Measurements from ENCODE around the gene ADORA1. TPM values are rescaled to one million over a fixed set of nuclear protein-coding genes. Genes with fewer than 3 reads are reported as not detected.
A peak's percentile ranks its signal among the peaks of the same experiment; 100 is the strongest.

The ADORA1 gene
- total and polyA plus RNA-seq, 2 of the 4 experiments (the other 2 are of a cell fraction) = 0.36 to 0.56 TPM

DNA sequence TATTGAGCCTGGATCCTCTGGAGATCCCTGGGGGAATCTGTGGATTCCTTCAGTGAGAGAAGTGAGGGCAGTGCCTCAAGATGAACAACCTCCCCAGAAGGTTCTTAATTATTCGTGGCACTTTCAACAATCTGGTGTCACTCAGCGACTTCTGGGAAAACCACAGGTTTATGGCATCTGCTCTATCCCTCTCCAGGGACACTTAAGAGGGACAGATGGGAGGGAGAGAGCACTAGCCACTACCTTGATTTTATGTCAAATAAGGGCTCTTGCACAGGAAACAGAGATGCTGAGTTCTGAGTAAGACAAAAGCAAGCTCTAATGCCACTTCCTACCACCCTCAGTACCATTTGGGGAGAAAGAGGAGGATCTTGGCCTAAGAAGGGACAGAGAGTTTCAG, 80.2 kb downstream of the ADORA1 start:
- no peak overlapping the region for H3K9ac ChIP-seq (ENCODE audit: low read depth, low read length)
- H3K9me1 ChIP-seq (ENCODE audit: insufficient read depth, low read length) = no peaks in the 10 kb centered on the region
- TF ChIP-seq NFE2L2 (IDR thresholded peaks at IDR 0.05; ENCODE audit: low read depth, low read length) (no peak), RFX5 (IDR thresholded peaks at IDR 0.05; ENCODE audit: low read depth, low read length) (no peak), BHLHE40 (IDR thresholded peaks at IDR 0.05; ENCODE audit: low read depth, low read length) (no peak), RCOR1 (IDR thresholded peaks at IDR 0.05; ENCODE audit: insufficient replicate concordance, low read length) (no peak), MXI1 (IDR thresholded peaks at IDR 0.05; ENCODE audit: borderline replicate concordance, low read depth, low read length) (no peak), FOS (IDR thresholded peaks at IDR 0.05; ENCODE audit: low read depth, low read length) (no peak), CEBPB (IDR thresholded peaks at IDR 0.05; ENCODE audit: low read depth, low read length) (no peak), POLR2A (IDR thresholded peaks at IDR 0.05; ENCODE audit: low read depth, low read length) (no peak), RAD21 (IDR thresholded peaks at IDR 0.05; ENCODE audit: low read length) (no peak), MAZ (IDR thresholded peaks at IDR 0.05; ENCODE audit: borderline replicate concordance, low read depth, low read length) (no peak), SMC3 (IDR thresholded peaks at IDR 0.05; ENCODE audit: low read depth, low read length) (no peak)
- TF ChIP-seq, protein P1, sequence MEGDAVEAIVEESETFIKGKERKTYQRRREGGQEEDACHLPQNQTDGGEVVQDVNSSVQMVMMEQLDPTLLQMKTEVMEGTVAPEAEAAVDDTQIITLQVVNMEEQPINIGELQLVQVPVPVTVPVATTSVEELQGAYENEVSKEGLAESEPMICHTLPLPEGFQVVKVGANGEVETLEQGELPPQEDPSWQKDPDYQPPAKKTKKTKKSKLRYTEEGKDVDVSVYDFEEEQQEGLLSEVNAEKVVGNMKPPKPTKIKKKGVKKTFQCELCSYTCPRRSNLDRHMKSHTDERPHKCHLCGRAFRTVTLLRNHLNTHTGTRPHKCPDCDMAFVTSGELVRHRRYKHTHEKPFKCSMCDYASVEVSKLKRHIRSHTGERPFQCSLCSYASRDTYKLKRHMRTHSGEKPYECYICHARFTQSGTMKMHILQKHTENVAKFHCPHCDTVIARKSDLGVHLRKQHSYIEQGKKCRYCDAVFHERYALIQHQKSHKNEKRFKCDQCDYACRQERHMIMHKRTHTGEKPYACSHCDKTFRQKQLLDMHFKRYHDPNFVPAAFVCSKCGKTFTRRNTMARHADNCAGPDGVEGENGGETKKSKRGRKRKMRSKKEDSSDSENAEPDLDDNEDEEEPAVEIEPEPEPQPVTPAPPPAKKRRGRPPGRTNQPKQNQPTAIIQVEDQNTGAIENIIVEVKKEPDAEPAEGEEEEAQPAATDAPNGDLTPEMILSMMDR (conservative IDR thresholded peaks at IDR 0.05; ENCODE audit: low read depth, low read length) = no peak
- TF ChIP-seq, protein P2, sequence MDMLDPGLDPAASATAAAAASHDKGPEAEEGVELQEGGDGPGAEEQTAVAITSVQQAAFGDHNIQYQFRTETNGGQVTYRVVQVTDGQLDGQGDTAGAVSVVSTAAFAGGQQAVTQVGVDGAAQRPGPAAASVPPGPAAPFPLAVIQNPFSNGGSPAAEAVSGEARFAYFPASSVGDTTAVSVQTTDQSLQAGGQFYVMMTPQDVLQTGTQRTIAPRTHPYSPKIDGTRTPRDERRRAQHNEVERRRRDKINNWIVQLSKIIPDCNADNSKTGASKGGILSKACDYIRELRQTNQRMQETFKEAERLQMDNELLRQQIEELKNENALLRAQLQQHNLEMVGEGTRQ (IDR thresholded peaks at IDR 0.05; ENCODE audit: low read depth, low read length) = no peak
- no peak overlapping the region for H4K8ac ChIP-seq (ENCODE audit: low read depth in 2 of 2, low read length in 2 of 2)
- no peak overlapping the region for H3K23ac ChIP-seq (ENCODE audit: low read depth, low read length)
- DNase-seq (no peak), ATAC-seq (ENCODE audit: low read depth) (no peak)
- in situ Hi-C loops (cut with MboI; ENCODE audit: low sequenced_read_pairs) = no loop called here
- dilution Hi-C loops (cut with HindIII; ENCODE audit: low sequenced_read_pairs, unreplicated experiment) = no loop called here
- 0 out of 2 replicates have a peak overlapping the region, but pooled peaks have one; percentile 23 for H4K5ac ChIP-seq (ENCODE audit: low read depth, low read length)
- peaks cover 4% of the 10 kb centered on the region; the same call in 1 of the 2 replicates for H3K27me3 ChIP-seq (ENCODE audit: control insufficient read depth, insufficient read depth, low read length)
- peak overlapping the region; percentile 39 for H2AFZ ChIP-seq (replicated peaks; ENCODE audit: low read length, poor library complexity)
- no peaks in the 10 kb centered on the region for H3K36me3 ChIP-seq (ENCODE audit: control insufficient read depth, insufficient read depth, low read length)
- H2BK15ac ChIP-seq (ENCODE audit: low read depth, low read length) = no peak overlapping the region
- no peak overlapping the region for H3K14ac ChIP-seq (replicated peaks; ENCODE audit: low read depth, low read length)
- H2AK5ac ChIP-seq (ENCODE audit: low read depth, low read length) = no peak overlapping the region
- ChIA-PET POLR2A (ENCODE audit: unreplicated experiment) (no interaction called here), CTCF (no interaction called here)
- no peak overlapping the region for H3K27ac ChIP-seq (ENCODE audit: insufficient read depth, low read length)
- H4K20me1 ChIP-seq (ENCODE audit: insufficient read depth, low read length) = no peaks in the 10 kb centered on the region
- no peak overlapping the region for H3K56ac ChIP-seq (ENCODE audit: extremely low read depth, insufficient read depth, low read length)
- H3K9me3 ChIP-seq (ENCODE audit: control insufficient read depth, insufficient read depth, low read length) = no peaks in the 10 kb centered on the region
- no CpG with 5 or more reads among the region's 2 CpGs for WGBS, 2 experiments (ENCODE audit: extremely low coverage in 2 of 2, insufficient read length in 1 of 2)
- no peak overlapping the region for H3K4me3 ChIP-seq (ENCODE audit: insufficient read depth, low read depth, low read length)
- intact Hi-C loops (cut with micrococcal nuclease) = loop anchor here (2.0 kb wide), 1 partner anchor 89 kb away; no protein-coding TSS in a partner anchor
- H2BK20ac ChIP-seq (ENCODE audit: low read depth, low read length) = no peak overlapping the region
- no peak overlapping the region for H3K4me2 ChIP-seq (ENCODE audit: low read depth, low read length)
- no peak overlapping the region for H2AK9ac ChIP-seq (replicated peaks; ENCODE audit: low read depth, low read length, poor library complexity)
- no peak overlapping the region for H2BK120ac ChIP-seq (ENCODE audit: low read depth, low read length)
- no TSS peak for BruUV-seq (replicated peaks)
- no peaks in the 10 kb centered on the region for H3K79me1 ChIP-seq (ENCODE audit: low read depth in 1 of 2, low read length in 2 of 2)
- no peak overlapping the region; the same call in 1 of the 2 replicates for H3K18ac ChIP-seq (ENCODE audit: low read depth, low read length)
- H3K4ac ChIP-seq (ENCODE audit: low read depth, low read length) = no peak overlapping the region
- peaks cover 3% of the 10 kb centered on the region for H3K4me1 ChIP-seq (ENCODE audit: control insufficient read depth, insufficient read depth, low read length)
- H2BK5ac ChIP-seq (ENCODE audit: low read depth, low read length, poor library complexity, severe bottlenecking) = no peak overlapping the region
- H4K91ac ChIP-seq (ENCODE audit: insufficient read depth, low read depth, low read length) = no peak overlapping the region

All from IMR-90 (cell line).